Measurements from ENCODE around the gene CNTNAP5. TPM values are rescaled to one million over a fixed set of nuclear protein-coding genes. Genes with fewer than 3 reads are reported as not detected.

CNTNAP5 gene
- total RNA-seq, 1 experiment from 2014 or later: not detected

- Mint-ChIP-seq H3K4me3 (ENCODE audit: low read depth, unreplicated experiment) (no peak overlapping the region), H3K36me3 (ENCODE audit: insufficient read depth, unreplicated experiment) (no peaks in the 10 kb centered on the region), H3K27me3 (ENCODE audit: unreplicated experiment) (no peaks in the 10 kb centered on the region), H3K9me3 (ENCODE audit: low read depth, unreplicated experiment) (peaks cover 10% of the 10 kb centered on the region), H3K27ac (ENCODE audit: unreplicated experiment) (no peak overlapping the region), H3K4me1 (ENCODE audit: low read depth, unreplicated experiment) (no peaks in the 10 kb centered on the region)
- TF ChIP-seq CTCF (IDR thresholded peaks at IDR 0.05; ENCODE audit: unreplicated experiment): no peak
- DNase-seq: no peak
- CTCF ChIA-PET: no interaction called here
- BruUV-seq (replicated peaks): no TSS peak
- intact Hi-C loops (cut with micrococcal nuclease; ENCODE audit: unreplicated experiment): no loop called here
These were observed 807.4 kb downstream of the CNTNAP5 start for GRCh38 chr2:124832521-124832920.

DNA sequence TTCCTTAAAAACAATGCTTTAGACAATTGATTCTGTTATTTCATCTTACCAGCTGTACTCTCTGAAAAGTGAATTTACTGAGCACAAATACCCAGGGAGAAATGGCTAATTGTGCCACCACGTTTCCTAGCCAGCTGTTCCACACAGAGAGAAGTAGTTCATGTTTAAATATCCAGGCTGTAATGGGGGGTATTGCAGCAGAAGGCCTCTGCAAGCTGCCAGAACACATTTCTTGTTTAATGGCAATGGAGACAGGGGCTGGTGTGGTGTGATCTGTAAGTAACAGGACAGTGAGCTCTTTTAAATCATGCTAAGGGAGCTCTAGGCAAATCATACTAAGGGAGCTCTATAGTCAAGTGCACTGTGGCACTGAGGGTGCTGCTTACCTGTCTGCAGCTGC is 809.2 kb downstream of the CNTNAP5 start:
- Mint-ChIP-seq H3K4me1 (ENCODE audit: low read depth, unreplicated experiment) (no peaks in the 10 kb centered on the region), H3K27ac (ENCODE audit: unreplicated experiment) (no peak overlapping the region), H3K4me3 (ENCODE audit: low read depth, unreplicated experiment) (no peak overlapping the region), H3K9me3 (ENCODE audit: low read depth, unreplicated experiment) (peaks cover 9% of the 10 kb centered on the region), H3K27me3 (ENCODE audit: unreplicated experiment) (no peaks in the 10 kb centered on the region), H3K36me3 (ENCODE audit: insufficient read depth, unreplicated experiment) (no peaks in the 10 kb centered on the region)
- CTCF ChIA-PET: no interaction called here
- intact Hi-C loops (cut with micrococcal nuclease; ENCODE audit: unreplicated experiment): no loop called here
- no TSS peak for BruUV-seq (replicated peaks)
- TF ChIP-seq CTCF (IDR thresholded peaks at IDR 0.05; ENCODE audit: unreplicated experiment): no peak
- DNase-seq: no peak

DNA sequence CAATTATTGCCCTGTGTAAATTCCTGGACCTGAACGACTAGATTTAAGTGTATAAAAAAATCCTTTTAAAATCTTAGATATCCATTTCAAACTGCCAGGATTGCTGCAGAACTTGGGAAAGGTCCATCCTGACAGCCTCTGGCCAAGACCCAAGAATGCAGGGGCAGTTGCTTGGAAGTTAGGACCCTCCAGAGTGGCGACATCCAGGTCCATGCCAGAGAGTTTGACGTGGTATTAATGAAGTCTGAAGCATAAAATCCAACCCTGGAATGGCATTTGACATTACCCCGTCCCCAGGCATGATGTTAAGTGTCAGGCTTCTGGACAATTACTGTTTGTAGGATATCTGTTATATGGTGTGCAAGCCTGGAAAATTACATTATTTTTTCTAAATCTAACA is 810.2 kb downstream of the CNTNAP5 start:
- H3K4me1 Mint-ChIP-seq (ENCODE audit: low read depth, unreplicated experiment): no peaks in the 10 kb centered on the region
- H3K36me3 Mint-ChIP-seq (ENCODE audit: insufficient read depth, unreplicated experiment): no peaks in the 10 kb centered on the region
- DNase-seq: no peak
- CTCF ChIA-PET: no interaction called here
- H3K27ac Mint-ChIP-seq (ENCODE audit: unreplicated experiment): no peak overlapping the region
- intact Hi-C loops (cut with micrococcal nuclease; ENCODE audit: unreplicated experiment): no loop called here
- H3K27me3 Mint-ChIP-seq (ENCODE audit: unreplicated experiment): no peaks in the 10 kb centered on the region
- H3K9me3 Mint-ChIP-seq (ENCODE audit: low read depth, unreplicated experiment): peaks cover 12% of the 10 kb centered on the region
- BruUV-seq (replicated peaks): no TSS peak
- no peak for TF ChIP-seq CTCF (IDR thresholded peaks at IDR 0.05; ENCODE audit: unreplicated experiment)
- H3K4me3 Mint-ChIP-seq (ENCODE audit: low read depth, unreplicated experiment): no peak overlapping the region

DNA sequence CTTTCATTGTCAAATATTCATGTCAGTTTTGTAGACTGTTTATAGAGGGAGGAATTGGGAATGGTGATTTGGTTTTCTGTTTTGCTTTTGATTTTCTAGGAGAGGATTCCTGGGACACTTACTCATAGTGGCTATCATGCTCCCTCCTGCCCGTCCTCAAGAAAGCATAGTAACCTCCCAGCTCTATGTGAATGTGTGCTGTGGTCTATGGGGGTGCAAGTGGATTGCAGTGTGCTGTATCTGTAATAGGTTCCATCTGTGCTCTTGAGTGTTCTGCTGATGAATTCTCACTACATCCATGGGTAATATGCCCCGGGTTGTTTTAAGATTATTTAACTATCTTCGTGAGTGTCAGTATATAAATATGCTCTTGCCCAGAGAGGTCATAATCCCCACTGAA is 811.3 kb downstream of the CNTNAP5 start:
- H3K9me3 Mint-ChIP-seq (ENCODE audit: low read depth, unreplicated experiment): peaks cover 9% of the 10 kb centered on the region
- no TSS peak for BruUV-seq (replicated peaks)
- CTCF ChIA-PET: no interaction called here
- no peaks in the 10 kb centered on the region for H3K36me3 Mint-ChIP-seq (ENCODE audit: insufficient read depth, unreplicated experiment)
- no peaks in the 10 kb centered on the region for H3K4me1 Mint-ChIP-seq (ENCODE audit: low read depth, unreplicated experiment)
- no peak overlapping the region for H3K27ac Mint-ChIP-seq (ENCODE audit: unreplicated experiment)
- H3K27me3 Mint-ChIP-seq (ENCODE audit: unreplicated experiment): no peaks in the 10 kb centered on the region
- no peak for TF ChIP-seq CTCF (IDR thresholded peaks at IDR 0.05; ENCODE audit: unreplicated experiment)
- intact Hi-C loops (cut with micrococcal nuclease; ENCODE audit: unreplicated experiment): no loop called here
- no peak overlapping the region for H3K4me3 Mint-ChIP-seq (ENCODE audit: low read depth, unreplicated experiment)
- no peak for DNase-seq

DNA sequence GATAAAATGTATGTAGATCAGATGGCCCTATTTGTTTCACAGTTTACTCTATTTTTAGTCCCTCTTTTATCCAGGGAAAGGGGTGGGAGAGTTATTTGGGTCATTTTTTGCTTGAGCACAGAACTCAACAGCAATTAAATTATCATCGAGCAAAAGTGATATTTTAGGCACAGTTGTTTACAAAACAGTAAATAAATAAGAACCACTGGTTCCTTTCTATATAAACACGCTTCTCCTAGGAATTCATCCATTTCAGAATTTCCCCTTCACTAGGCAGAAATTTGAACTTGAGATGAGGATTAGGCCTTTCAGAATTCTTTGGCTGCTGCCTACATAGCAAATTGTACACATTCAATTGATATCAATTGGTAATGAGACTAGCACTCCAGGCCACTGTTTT is 812.4 kb downstream of the CNTNAP5 start:
- Mint-ChIP-seq H3K27ac (ENCODE audit: unreplicated experiment) (no peak overlapping the region), H3K36me3 (ENCODE audit: insufficient read depth, unreplicated experiment) (no peaks in the 10 kb centered on the region), H3K9me3 (ENCODE audit: low read depth, unreplicated experiment) (peaks cover 9% of the 10 kb centered on the region), H3K4me1 (ENCODE audit: low read depth, unreplicated experiment) (no peaks in the 10 kb centered on the region), H3K27me3 (ENCODE audit: unreplicated experiment) (no peaks in the 10 kb centered on the region), H3K4me3 (ENCODE audit: low read depth, unreplicated experiment) (no peak overlapping the region)
- BruUV-seq (replicated peaks): no TSS peak
- TF ChIP-seq CTCF (IDR thresholded peaks at IDR 0.05; ENCODE audit: unreplicated experiment): no peak
- CTCF ChIA-PET: no interaction called here
- DNase-seq: no peak
- intact Hi-C loops (cut with micrococcal nuclease; ENCODE audit: unreplicated experiment): no loop called here
